RWPE2 (cell line): Measurements from ENCODE around the gene RCOR3.

Experiments used
- ATAC-seq: fragments of 200-7000 bp; cut with Tn5 transposase; 3 replicates; pipeline ENCODE4 v1.9.1; 2021; ENCODE audit warnings: low read depth
- DNase-seq: peaks from one replicate; pipeline ENCODE4 v3.0.0-alpha.2; 2020; ENCODE audit warnings: low spot score
- H3K27ac ChIP-seq: fragments of 450-650 bp; 2 replicates; pipeline ENCODE4 v1.5.1; 2017; ENCODE audit warnings: mild to moderate bottlenecking; ENCODE audit not compliant: poor library complexity, severe bottlenecking
- H3K27me3 ChIP-seq: fragments of 250-450 bp; sonication (Bioruptor Pico); 2 replicates; pipeline ENCODE4 v1.5.1; 2021; ENCODE audit warnings: mild to moderate bottlenecking, moderate library complexity; ENCODE audit not compliant: insufficient read depth, poor library complexity, severe bottlenecking
- H3K36me3 ChIP-seq: fragments of 250-450 bp; sonication (Bioruptor Pico); 2 replicates; pipeline ENCODE4 v1.5.1; 2020; ENCODE audit warnings: low read depth, mild to moderate bottlenecking, moderate library complexity
- H3K4me1 ChIP-seq: fragments of 250-450 bp; sonication (Bioruptor Pico); 2 replicates; pipeline ENCODE4 v1.5.1; 2021; ENCODE audit warnings: mild to moderate bottlenecking, moderate library complexity; ENCODE audit not compliant: insufficient read depth, poor library complexity, severe bottlenecking
- H3K4me3 ChIP-seq: fragments of 250-450 bp; sonication (Bioruptor Pico); 2 replicates; pipeline ENCODE4 v1.5.1; 2021; ENCODE audit warnings: mild to moderate bottlenecking, moderate library complexity; ENCODE audit not compliant: severe bottlenecking
- H3K9me3 ChIP-seq: fragments of 250-450 bp; sonication (Bioruptor Pico); 2 replicates; pipeline ENCODE4 v1.5.1; 2021; ENCODE audit warnings: mild to moderate bottlenecking, moderate library complexity; ENCODE audit not compliant: severe bottlenecking
- CTCF ChIP-seq: fragments of 450-650 bp; IDR thresholded peaks from one replicate; pipeline ENCODE4 v1.5.1; 2017; ENCODE audit warnings: mild to moderate bottlenecking, moderate library complexity; ENCODE audit not compliant: poor library complexity, severe bottlenecking

RCOR3 gene

DNA sequence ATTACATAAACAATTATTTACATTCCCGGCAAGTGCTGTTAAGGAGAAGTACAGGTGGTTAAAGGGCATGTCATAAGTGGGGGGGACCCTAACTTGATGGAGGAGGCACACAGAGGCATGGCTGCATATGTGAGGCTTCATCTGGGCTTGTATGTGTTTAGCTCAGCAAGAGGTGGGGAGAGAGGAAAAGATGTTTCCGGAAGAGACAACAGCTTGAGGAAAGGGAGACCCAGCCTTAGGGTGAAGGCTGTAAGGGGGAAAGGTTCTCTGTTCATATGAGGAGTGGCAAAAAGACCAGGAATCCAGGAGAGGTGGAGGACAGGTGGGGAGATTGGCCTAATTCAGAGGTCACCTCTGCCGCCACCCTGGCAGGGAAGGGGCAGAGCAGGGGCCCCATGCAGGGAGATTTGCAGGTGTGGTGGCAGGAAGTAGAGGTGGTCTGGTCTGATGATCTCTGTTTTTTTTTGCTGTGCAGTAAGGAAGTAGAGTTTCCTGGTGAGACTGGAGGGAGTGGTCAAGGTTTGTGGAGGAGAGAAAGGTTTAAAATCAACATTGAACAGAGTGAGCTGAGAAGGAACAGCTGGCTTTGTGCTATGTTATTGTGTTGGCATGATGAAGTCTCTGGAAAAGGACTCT is 76.5 kb downstream of the RCOR3 start:
- H3K27ac ChIP-seq = no peak overlapping the region
- no peak for DNase-seq

GRCh38 chr1:211336161-211336560 is 77.0 kb downstream of the RCOR3 start:
- Histone ChIP-seq H3K9me3 (no peaks in the 10 kb centered on the region), H3K27me3 (no peaks in the 10 kb centered on the region), H3K36me3 (no peaks in the 10 kb centered on the region), H3K27ac (no peak overlapping the region), H3K4me3 (no peak overlapping the region), H3K4me1 (no peaks in the 10 kb centered on the region)
- DNase-seq (no peak), ATAC-seq (no peak)
- no peak for TF ChIP-seq CTCF

More for the DNA sequence above, 76.5 kb downstream of the RCOR3 start:
- TF ChIP-seq CTCF = no peak
- Histone ChIP-seq H3K27me3 (no peaks in the 10 kb centered on the region), H3K9me3 (no peaks in the 10 kb centered on the region), H3K4me1 (no peaks in the 10 kb centered on the region), H3K4me3 (no peak overlapping the region), H3K36me3 (no peaks in the 10 kb centered on the region)
- no peak for ATAC-seq

GRCh38 chr1:211336775-211337174 is 77.6 kb downstream of the RCOR3 start:
- no peaks in the 10 kb centered on the region for H3K36me3 ChIP-seq
- no peaks in the 10 kb centered on the region for H3K4me1 ChIP-seq
- H3K4me3 ChIP-seq = no peak overlapping the region
- no peaks in the 10 kb centered on the region for H3K27me3 ChIP-seq
- no peak for TF ChIP-seq CTCF
- DNase-seq = no peak
- no peaks in the 10 kb centered on the region for H3K9me3 ChIP-seq
- no peak overlapping the region for H3K27ac ChIP-seq
- no peak for ATAC-seq

GRCh38 chr1:211337430-211338223 is 78.5 kb downstream of the RCOR3 start:
- H3K4me1 ChIP-seq = no peaks in the 10 kb centered on the region
- TF ChIP-seq CTCF = no peak

GRCh38 chr1:211338224-211338620 is 79.1 kb downstream of the RCOR3 start:
- H3K27ac ChIP-seq = no peak overlapping the region
- no peaks in the 10 kb centered on the region for H3K9me3 ChIP-seq
- TF ChIP-seq CTCF = no peak
- H3K36me3 ChIP-seq = no peaks in the 10 kb centered on the region
- DNase-seq = no peak
- no peak overlapping the region for H3K4me3 ChIP-seq
- H3K27me3 ChIP-seq = no peaks in the 10 kb centered on the region
- no peaks in the 10 kb centered on the region for H3K4me1 ChIP-seq
- no peak for ATAC-seq

More at GRCh38 chr1:211337430-211338223, 78.5 kb downstream of the RCOR3 start:
- Histone ChIP-seq H3K4me3 (no peak overlapping the region), H3K36me3 (no peaks in the 10 kb centered on the region), H3K27me3 (no peaks in the 10 kb centered on the region), H3K9me3 (no peaks in the 10 kb centered on the region), H3K27ac (no peak overlapping the region)
- ATAC-seq (no peak), DNase-seq (no peak)
